ENCODE data around the gene DGKD.
A peak's percentile ranks its signal among the peaks of the same experiment; 100 is the strongest.

Gene DGKD

GRCh38 chr2:233314180-233314925 lies 39.9 kb upstream of the DGKD start:
- Histone ChIP-seq H3K27ac (no peak overlapping the region), H3K36me3 (no peaks in the 10 kb centered on the region), H3K27me3 (no peaks in the 10 kb centered on the region), H3K4me1 (ENCODE audit: control insufficient read depth in 1 of 2, insufficient read depth in 1 of 2, low read depth in 1 of 2, low read length in 1 of 2) (peaks cover 6 to 18% of the 10 kb centered on the region in 2 experiments), H3K4me3 (ENCODE audit: low read depth in 1 of 2, low read length in 1 of 2) (no peak overlapping the region), H3K9me3 (no peaks in the 10 kb centered on the region)
- TF ChIP-seq CTCF (IDR thresholded peaks at IDR 0.05) = no peak

- TF ChIP-seq CTCF (IDR thresholded peaks at IDR 0.05) = no peak
- H3K4me1 ChIP-seq (ENCODE audit: control insufficient read depth in 1 of 2, insufficient read depth in 1 of 2, low read depth in 1 of 2, low read length in 1 of 2) = peaks cover 0 to 10% of the 10 kb centered on the region in 2 experiments
- H3K4me3 ChIP-seq (ENCODE audit: low read depth in 1 of 2, low read length in 1 of 2) = no peak overlapping the region
- H3K9me3 ChIP-seq = no peaks in the 10 kb centered on the region
- H3K36me3 ChIP-seq = no peaks in the 10 kb centered on the region
- H3K27me3 ChIP-seq = no peaks in the 10 kb centered on the region
- H3K27ac ChIP-seq = peak overlapping the region; percentile 1
Measured at GRCh38 chr2:233317196-233317943, 36.9 kb upstream of the DGKD start.

GRCh38 chr2:233319256-233319655 lies 35.0 kb upstream of the DGKD start:
- no peak for TF ChIP-seq CTCF (IDR thresholded peaks at IDR 0.05)
- Histone ChIP-seq H3K27ac (no peak overlapping the region), H3K36me3 (no peaks in the 10 kb centered on the region), H3K27me3 (no peaks in the 10 kb centered on the region), H3K4me1 (ENCODE audit: control insufficient read depth in 1 of 2, insufficient read depth in 1 of 2, low read depth in 1 of 2, low read length in 1 of 2) (peaks cover 0 to 10% of the 10 kb centered on the region in 2 experiments), H3K4me3 (ENCODE audit: low read depth in 1 of 2, low read length in 1 of 2) (no peak overlapping the region), H3K9me3 (no peaks in the 10 kb centered on the region)

GRCh38 chr2:233320470-233320869 lies 33.8 kb upstream of the DGKD start:
- Histone ChIP-seq H3K9me3 (no peaks in the 10 kb centered on the region), H3K36me3 (no peaks in the 10 kb centered on the region)
- no peak for TF ChIP-seq CTCF (IDR thresholded peaks at IDR 0.05)

GRCh38 chr2:233321166-233321565 lies 33.1 kb upstream of the DGKD start:
- Histone ChIP-seq H3K36me3 (no peaks in the 10 kb centered on the region), H3K27me3 (no peaks in the 10 kb centered on the region), H3K9me3 (no peaks in the 10 kb centered on the region), H3K27ac (no peak overlapping the region), H3K4me3 (ENCODE audit: low read depth in 1 of 2, low read length in 1 of 2) (no peak overlapping the region), H3K4me1 (ENCODE audit: control insufficient read depth in 1 of 2, insufficient read depth in 1 of 2, low read depth in 1 of 2, low read length in 1 of 2) (peaks cover 0 to 10% of the 10 kb centered on the region in 2 experiments)
- no peak for TF ChIP-seq CTCF (IDR thresholded peaks at IDR 0.05)

More at GRCh38 chr2:233320470-233320869, 33.8 kb upstream of the DGKD start:
- Histone ChIP-seq H3K4me1 (ENCODE audit: control insufficient read depth in 1 of 2, insufficient read depth in 1 of 2, low read depth in 1 of 2, low read length in 1 of 2) (peaks cover 0 to 10% of the 10 kb centered on the region in 2 experiments), H3K4me3 (ENCODE audit: low read depth in 1 of 2, low read length in 1 of 2) (no peak overlapping the region), H3K27me3 (no peaks in the 10 kb centered on the region), H3K27ac (no peak overlapping the region)
